H54 (cell line): ENCODE data around the gene CHAT.

Experiments used
- DNase-seq: peaks from one replicate; pipeline ENCODE4 v3.0.0; 2011; ENCODE audit warnings: low spot score, mixed read lengths; ENCODE audit not compliant: insufficient read length
- FAIRE-seq: peaks from 3 replicates; lab custom pipeline; 2011; peaks lifted over from hg19 to GRCh38; lab: Jason Lieb, UNC
- POLR2A ChIP-seq: IDR thresholded peaks from 2 replicates; pipeline ENCODE4 v1.6.1; 2011; ENCODE audit warnings: low read depth, mild to moderate bottlenecking, low read length

Gene CHAT

GRCh38 chr10:49612513-49613164 lies 1.2 kb upstream of the CHAT start:
- FAIRE-seq: no peak
- DNase-seq: no peak
- TF ChIP-seq POLR2A: no peak

- FAIRE-seq: no peak
- no peak for DNase-seq
- no peak for TF ChIP-seq POLR2A
Observed at GRCh38 chr10:49613165-49613881, 514 bp upstream of the CHAT start.

- DNase-seq (no peak), FAIRE-seq (no peak)
- no peak for TF ChIP-seq POLR2A
Observed at GRCh38 chr10:49614242-49615198, 683 bp downstream of the CHAT start.

GRCh38 chr10:49615213-49615612 lies 1.4 kb downstream of the CHAT start:
- TF ChIP-seq POLR2A: no peak
- FAIRE-seq (no peak), DNase-seq (no peak)

DNA sequence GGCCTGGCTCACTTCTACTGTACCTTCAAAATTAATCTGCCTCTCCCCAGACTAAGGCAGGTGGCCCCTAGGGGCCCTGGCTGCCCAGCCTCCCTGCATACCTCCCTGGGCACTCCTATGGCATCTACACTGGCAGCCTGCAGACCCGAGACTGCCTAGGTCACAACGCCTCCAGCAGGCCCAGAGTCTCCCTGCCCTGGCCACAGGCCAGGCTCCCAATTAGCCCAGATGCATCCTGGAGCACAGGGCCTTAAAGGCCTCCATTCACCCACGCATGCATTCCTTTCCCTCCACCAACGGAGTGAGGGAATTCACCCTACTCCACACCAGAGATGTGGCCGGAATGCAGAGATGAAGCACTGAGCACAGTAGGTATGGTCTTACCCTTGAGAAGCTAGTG lies 1.9 kb downstream of the CHAT start:
- no peak for TF ChIP-seq POLR2A
- DNase-seq (no peak), FAIRE-seq (no peak)

- DNase-seq (no peak), FAIRE-seq (no peak)
- no peak for TF ChIP-seq POLR2A
Observed at GRCh38 chr10:49616421-49617101, 2.7 kb downstream of the CHAT start.

DNA sequence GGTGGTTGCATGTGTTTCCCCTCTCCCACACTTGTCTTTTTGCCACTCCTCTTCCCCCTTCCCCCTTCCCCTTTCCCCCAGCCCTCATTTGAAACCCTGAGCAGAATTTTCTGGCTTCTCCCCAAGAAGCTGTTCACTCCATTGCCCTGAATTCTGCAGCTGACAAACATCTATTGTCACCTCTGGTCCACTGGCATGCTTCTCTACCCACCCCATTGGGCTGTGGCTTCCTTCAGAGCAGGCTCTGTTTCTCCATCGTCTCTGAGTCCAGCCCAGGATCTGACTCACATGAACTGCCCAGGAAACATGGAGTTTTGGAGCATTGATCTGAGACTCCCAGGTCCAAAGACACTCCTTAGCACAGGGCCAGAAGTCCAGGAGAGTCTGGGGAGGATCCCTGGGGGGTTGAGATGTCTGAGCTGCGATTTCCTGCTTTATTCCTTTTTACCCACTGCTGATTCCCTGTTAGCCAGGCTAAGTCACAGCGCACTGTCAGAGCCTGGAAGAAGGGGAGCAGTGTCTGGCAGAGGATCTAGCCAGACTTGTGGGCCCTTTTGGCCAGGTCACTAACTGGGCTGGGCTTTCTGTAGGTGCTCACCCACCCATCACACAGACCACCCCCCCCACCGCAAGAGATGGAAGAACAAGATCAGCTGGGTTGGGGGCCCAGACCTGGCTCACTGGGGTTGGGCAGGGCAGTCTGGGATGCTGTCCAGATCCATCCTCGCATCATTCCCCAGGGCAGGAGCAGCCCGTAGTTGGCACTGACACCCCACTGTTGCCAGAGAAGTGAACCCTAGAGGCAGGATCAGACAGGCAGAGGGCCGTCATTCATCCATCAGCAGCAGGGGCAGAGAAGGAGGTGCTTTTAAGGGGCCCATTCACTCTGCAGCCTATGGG lies 3.5 kb downstream of the CHAT start:
- FAIRE-seq (no peak), DNase-seq (no peak)
- no peak for TF ChIP-seq POLR2A

- DNase-seq (no peak), FAIRE-seq (no peak)
- TF ChIP-seq POLR2A: no peak
Observed at GRCh38 chr10:49618821-49619220, 5.0 kb downstream of the CHAT start.

DNA sequence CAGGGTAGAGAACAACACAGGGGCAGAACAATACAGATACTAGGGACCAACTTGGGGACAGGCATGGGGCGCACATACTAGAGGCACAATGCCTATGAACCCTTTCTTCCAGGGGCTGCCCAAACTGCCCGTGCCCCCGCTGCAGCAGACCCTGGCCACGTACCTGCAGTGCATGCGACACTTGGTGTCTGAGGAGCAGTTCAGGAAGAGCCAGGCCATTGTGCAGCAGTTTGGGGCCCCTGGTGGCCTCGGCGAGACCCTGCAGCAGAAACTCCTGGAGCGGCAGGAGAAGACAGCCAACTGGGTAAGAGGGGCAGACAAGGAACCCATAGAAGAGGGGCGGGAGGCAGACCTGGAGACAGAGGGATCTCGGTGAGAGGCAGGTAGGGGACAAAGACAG lies 5.8 kb downstream of the CHAT start:
- FAIRE-seq: no peak

DNA sequence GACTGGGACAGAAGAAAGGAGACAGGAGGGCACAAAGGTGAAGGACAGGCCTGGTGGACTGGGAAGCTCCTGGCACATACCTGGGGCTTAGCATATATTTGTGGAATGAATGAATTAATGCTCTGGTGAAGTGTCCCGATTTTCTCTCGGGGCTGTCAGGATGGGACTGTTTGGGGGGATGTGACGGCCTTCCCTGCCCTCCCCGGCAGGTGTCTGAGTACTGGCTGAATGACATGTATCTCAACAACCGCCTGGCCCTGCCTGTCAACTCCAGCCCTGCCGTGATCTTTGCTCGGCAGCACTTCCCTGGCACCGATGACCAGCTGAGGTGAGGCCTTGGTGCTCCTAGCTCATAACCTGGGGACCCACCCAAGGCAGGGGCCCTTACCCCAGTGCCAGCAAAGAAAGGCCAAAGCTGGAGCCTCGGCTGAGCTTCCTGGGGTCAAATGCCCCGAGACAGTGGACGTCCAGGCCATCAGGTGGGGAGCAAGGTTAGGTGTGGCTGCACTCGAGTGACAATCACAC lies 6.5 kb downstream of the CHAT start:
- no peak for TF ChIP-seq POLR2A
- no peak for DNase-seq
- no peak for FAIRE-seq

More for the DNA sequence above, 5.8 kb downstream of the CHAT start:
- no peak for DNase-seq
- TF ChIP-seq POLR2A: no peak

- FAIRE-seq (no peak), DNase-seq (no peak)
- TF ChIP-seq POLR2A: no peak
Observed at GRCh38 chr10:49620841-49621378, 7.1 kb downstream of the CHAT start.

DNA sequence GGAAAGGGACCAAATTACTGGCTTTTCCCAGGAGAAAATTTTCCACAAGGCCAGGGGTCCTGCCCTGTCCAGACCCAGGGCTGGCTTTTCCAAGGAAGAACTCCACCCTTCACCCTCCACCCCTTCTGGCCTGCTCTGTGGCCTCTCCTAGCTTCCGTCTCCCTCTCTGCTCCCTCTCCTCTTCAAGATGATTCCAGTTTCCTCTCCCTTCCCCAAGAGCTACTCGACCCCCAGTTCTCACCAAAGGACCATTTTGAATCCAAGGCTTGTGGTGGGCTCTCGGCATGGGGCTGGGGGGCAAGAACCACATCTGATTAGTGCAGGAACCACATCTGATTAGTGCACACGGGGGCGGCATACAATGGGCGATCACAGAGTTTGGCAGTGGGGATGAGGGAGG lies 7.7 kb downstream of the CHAT start:
- no peak for TF ChIP-seq POLR2A
- DNase-seq (no peak), FAIRE-seq (no peak)
